H4 (cell line): Measurements from ENCODE around the gene ATP2C1. TPM values are rescaled to one million over a fixed set of nuclear protein-coding genes. Genes with fewer than 3 reads are reported as not detected.
A peak's percentile ranks its signal among the peaks of the same experiment; 100 is the strongest.

Source experiments
- DNase-seq: peaks from one replicate; pipeline ENCODE4 v3.0.0-alpha.2; 2015; ENCODE audit warnings: low spot score
- total RNA-seq: library from RNA; depleted of rRNA; stranded (reverse); fragments of >200 nt; shearing (Covaris generic); gene quantifications from 2 replicates; pipeline ENCODE4 v1.2.3, GENCODE V29; 2014; rRNA removed

Gene ATP2C1
- total RNA-seq, 1 experiment from 2014 or later: 81.8 TPM

GRCh38 chr3:131036986-131037385, 143.1 kb downstream of the ATP2C1 start:
- DNase-seq: no peak

- DNase-seq: no peak
Observed at GRCh38 chr3:131038326-131038725, 144.4 kb downstream of the ATP2C1 start.

DNA sequence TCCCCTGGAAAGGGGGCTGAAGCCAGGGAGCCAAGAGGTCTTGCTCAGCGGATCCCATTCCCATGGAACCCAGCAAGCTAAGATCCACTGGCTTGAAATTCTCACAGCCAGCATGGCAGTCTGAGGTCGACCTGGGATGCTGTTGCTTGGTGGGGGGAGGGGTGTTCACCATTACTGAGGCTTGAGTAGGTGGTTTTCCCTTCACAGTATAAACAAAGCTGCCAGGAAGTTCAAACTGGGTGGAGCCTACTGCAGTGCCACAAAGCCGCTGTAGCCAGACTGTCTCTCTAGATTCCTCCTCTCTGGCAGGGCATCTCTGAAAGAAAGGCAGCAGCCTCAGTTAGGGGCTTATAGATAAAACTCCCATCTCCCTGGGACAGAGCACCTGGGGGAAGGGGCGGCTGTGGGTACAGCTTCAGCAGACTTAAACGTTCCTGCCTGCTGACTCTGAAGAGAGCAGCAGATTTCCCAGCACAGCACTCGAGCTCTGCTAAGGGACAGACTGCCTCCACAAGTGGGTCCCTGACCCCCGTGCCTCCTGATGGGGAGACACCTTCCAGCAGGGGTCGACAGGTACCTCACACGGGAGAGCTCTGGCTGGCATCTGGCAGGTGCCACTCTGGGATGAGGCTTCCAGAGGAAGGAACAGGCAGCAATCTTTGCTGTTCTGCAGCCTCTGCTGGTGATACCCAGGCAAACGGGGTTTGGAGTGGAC, 148.5 kb downstream of the ATP2C1 start:
- peak; percentile 66 for DNase-seq

DNA sequence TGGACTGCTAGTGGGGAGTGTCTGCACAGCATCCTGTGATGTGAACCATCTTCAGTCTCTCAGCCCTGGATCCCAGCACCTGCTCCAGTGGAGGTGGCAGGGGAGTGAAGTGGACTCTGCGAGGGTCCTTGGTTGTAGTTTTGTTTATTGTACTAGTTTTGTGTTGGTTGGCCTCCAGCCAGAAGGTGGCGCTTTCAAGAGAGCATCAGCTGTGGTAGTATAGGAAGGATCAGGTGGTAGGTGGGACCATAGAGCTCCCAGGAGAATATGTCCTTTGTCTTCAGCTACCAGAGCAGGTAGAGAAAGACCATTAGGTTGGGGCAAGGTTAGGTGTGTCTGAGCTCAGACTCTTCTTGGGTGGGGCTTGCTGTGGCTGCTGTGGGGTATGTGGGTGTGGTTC, 153.7 kb downstream of the ATP2C1 start:
- DNase-seq: no peak

DNA sequence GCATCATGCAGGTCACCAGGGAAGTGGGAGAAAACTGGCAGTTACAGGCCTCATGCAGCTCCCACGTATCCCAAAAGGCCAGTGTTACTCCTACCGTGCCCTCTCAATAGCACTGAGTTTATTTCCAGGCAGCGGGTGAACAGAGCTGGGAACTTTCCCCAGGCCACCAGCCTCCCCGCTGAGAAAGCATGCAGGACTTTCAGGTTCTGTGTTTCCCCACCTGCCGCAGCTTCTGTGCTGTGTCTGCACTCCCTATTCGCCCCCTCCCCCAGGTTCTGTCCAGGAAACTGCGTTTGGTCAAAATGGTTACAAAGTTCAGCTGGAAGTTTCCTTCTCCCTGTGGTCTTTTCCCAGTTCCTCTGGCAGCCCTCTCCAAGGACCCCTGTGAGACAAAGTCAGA, 154.1 kb downstream of the ATP2C1 start:
- DNase-seq: no peak

GRCh38 chr3:131050001-131050400, 156.1 kb downstream of the ATP2C1 start:
- no peak for DNase-seq

DNA sequence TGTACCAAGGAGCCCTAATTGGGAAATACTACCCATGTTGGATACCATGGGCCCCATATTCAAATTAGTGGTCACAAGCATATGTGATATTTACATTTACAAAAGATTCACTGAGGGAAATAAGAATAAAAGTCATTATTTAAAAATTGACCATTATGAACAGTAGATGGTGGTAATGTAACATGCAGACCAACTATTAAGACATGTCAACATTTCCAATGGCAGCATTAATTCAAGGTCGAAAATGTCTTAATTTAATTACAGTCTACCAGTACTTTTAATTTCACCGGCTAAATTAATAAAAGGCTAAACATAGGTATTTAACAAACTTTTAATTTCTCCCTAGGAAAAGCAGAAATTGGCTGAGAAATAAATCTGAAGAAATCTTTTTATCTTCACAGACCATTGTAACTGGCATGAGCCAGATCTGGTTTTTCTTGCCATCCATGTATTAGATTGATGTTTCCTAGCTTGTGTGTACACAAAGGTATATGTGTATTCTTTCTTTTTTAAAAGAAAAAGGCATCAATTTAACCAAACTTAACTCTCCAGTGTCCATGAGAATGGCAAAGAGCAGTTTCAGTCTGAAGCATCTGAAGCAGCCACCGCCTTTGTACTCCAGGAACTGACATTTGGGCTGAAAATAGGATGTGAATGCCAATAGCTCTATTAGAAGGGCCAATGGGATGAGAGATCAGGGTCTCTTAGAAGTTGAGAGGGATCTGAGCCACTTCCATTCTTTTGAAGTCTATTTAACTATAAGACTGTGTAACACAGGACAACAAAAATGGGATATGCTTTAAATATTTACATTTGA, 159.4 kb downstream of the ATP2C1 start:
- no peak for DNase-seq

Other genes starting within 250 kb of the ATP2C1 start
- 37.0 and 41.7 TPM in 2 replicates for gene PIK3R4, start 147.3 kb upstream of the ATP2C1 start, total RNA-seq
- 6.8 and 9.1 TPM in 2 replicates for gene ASTE1, start 132.7 kb downstream of the ATP2C1 start, total RNA-seq
- gene NEK11, start 132.8 kb downstream of the ATP2C1 start, total RNA-seq: 1.2 and 3.0 TPM in 2 replicates